WERI-Rb-1 (cell line): ENCODE data around the gene CRTC1.
A peak's percentile ranks its signal among the peaks of the same experiment; 100 is the strongest.

Source experiments
- DNase-seq: peaks from one replicate; pipeline ENCODE4 v3.0.0-alpha.2; 2020
- H3K27ac ChIP-seq: fragments of 250-450 bp; sonication (Bioruptor Pico); 2 replicates; pipeline ENCODE4 v1.5.1; 2020; ENCODE audit warnings: mild to moderate bottlenecking, moderate library complexity
- H3K27me3 ChIP-seq: fragments of 250-450 bp; sonication (Bioruptor Pico); 2 replicates; pipeline ENCODE4 v1.5.1; 2021; ENCODE audit warnings: mild to moderate bottlenecking, low read depth, moderate library complexity; ENCODE audit not compliant: insufficient read depth, severe bottlenecking
- H3K36me3 ChIP-seq: fragments of 250-450 bp; sonication (Bioruptor Pico); 2 replicates; pipeline ENCODE4 v1.5.1; 2020; ENCODE audit warnings: mild to moderate bottlenecking, moderate library complexity
- H3K4me3 ChIP-seq: 2 replicates; pipeline ENCODE4 v1.5.1; 2011; ENCODE audit warnings: low read depth, mild to moderate bottlenecking, control low read depth, low read length
- H3K9me3 ChIP-seq: fragments of 250-450 bp; sonication (Bioruptor Pico); 2 replicates; pipeline ENCODE4 v1.5.1; 2021; ENCODE audit warnings: mild to moderate bottlenecking, moderate library complexity; ENCODE audit not compliant: severe bottlenecking
- CTCF ChIP-seq: IDR thresholded peaks from 2 replicates; pipeline ENCODE4 v1.5.1; 2011; ENCODE audit warnings: low read depth, mild to moderate bottlenecking, control low read depth, inconsistent platforms, low read length

CRTC1 gene

GRCh38 chr19:18697680-18698079 is 14.2 kb downstream of the CRTC1 start:
- H3K36me3 ChIP-seq, result peaks cover 3% of the 10 kb centered on the region; the same call in 1 of the 2 replicates
- H3K4me3 ChIP-seq, result no peak overlapping the region
- H3K27me3 ChIP-seq, result no peaks in the 10 kb centered on the region
- H3K27ac ChIP-seq, result no peak overlapping the region
- no peaks in the 10 kb centered on the region for H3K9me3 ChIP-seq
- TF ChIP-seq CTCF, result no peak
- no peak for DNase-seq

- no peak overlapping the region for H3K4me3 ChIP-seq
- peaks cover 3% of the 10 kb centered on the region; the same call in 1 of the 2 replicates for H3K36me3 ChIP-seq
- no peak overlapping the region for H3K27ac ChIP-seq
- no peaks in the 10 kb centered on the region for H3K9me3 ChIP-seq
- no peak for DNase-seq
- no peak for TF ChIP-seq CTCF
- H3K27me3 ChIP-seq, result no peaks in the 10 kb centered on the region
Measured at GRCh38 chr19:18698321-18699167, 15.1 kb downstream of the CRTC1 start.

GRCh38 chr19:18699403-18700054 is 16.0 kb downstream of the CRTC1 start:
- TF ChIP-seq CTCF, result no peak
- no peak overlapping the region for H3K4me3 ChIP-seq
- peak overlapping the region; percentile 89 for H3K27ac ChIP-seq
- peaks cover 3% of the 10 kb centered on the region; the same call in 1 of the 2 replicates for H3K36me3 ChIP-seq
- no peaks in the 10 kb centered on the region for H3K27me3 ChIP-seq
- H3K9me3 ChIP-seq, result no peaks in the 10 kb centered on the region
- DNase-seq, result no peak

GRCh38 chr19:18700501-18701249 is 17.2 kb downstream of the CRTC1 start:
- Histone ChIP-seq H3K4me3 (peak overlapping the region; percentile 54), H3K9me3 (no peaks in the 10 kb centered on the region), H3K27ac (peak overlapping the region; percentile 89), H3K36me3 (peaks cover 5% of the 10 kb centered on the region; the same call in 1 of the 2 replicates), H3K27me3 (no peaks in the 10 kb centered on the region)
- DNase-seq, result peak; percentile 93
- TF ChIP-seq CTCF, result no peak

GRCh38 chr19:18701250-18701608 is 17.7 kb downstream of the CRTC1 start:
- Histone ChIP-seq H3K27me3 (no peaks in the 10 kb centered on the region), H3K9me3 (no peaks in the 10 kb centered on the region), H3K36me3 (peaks cover 5% of the 10 kb centered on the region; the same call in 1 of the 2 replicates), H3K27ac (peak overlapping the region; percentile 89), H3K4me3 (peak overlapping the region; percentile 54)
- DNase-seq, result no peak
- no peak for TF ChIP-seq CTCF
